HepG2 (cell line): ENCODE data around the gene TIA1. TPM values are rescaled to one million over a fixed set of nuclear protein-coding genes. Genes with fewer than 3 reads are reported as not detected.

ENCODE experiments used
- HNRNPK ChIP-seq: fragments of 200-400 bp; formaldehyde crosslinking; IDR thresholded peaks from 2 replicates; pipeline ENCODE4 v1.6.1; 2018; ENCODE audit warnings: low read length, low read depth, moderate library complexity, mild to moderate bottlenecking; ENCODE audit not compliant: poor library complexity, severe bottlenecking
- KMT2A ChIP-seq: sonication (generic); formaldehyde crosslinking; IDR thresholded peaks from 2 replicates; pipeline ENCODE4 v1.4.0; 2020; ENCODE audit warnings: missing genetic modification reagents
- NAIF1 ChIP-seq: sonication (generic); formaldehyde crosslinking; IDR thresholded peaks from 2 replicates; pipeline ENCODE4 v1.5.0; 2020; ENCODE audit warnings: mild to moderate bottlenecking, missing genetic modification reagents, borderline replicate concordance
- RAD51 ChIP-seq: fragments of 450-650 bp; IDR thresholded peaks from 2 replicates; pipeline ENCODE4 v1.6.1; 2016; ENCODE audit warnings: borderline replicate concordance
- YEATS4 ChIP-seq: sonication (generic); formaldehyde crosslinking; IDR thresholded peaks from 2 replicates; pipeline ENCODE4 v1.4.0; 2020; ENCODE audit warnings: missing genetic modification reagents, borderline replicate concordance
- ZFP36L2 ChIP-seq: sonication (generic); formaldehyde crosslinking; IDR thresholded peaks from 2 replicates; pipeline ENCODE4 v1.4.0; 2020; ENCODE audit warnings: missing genetic modification reagents
- ZKSCAN5 ChIP-seq: sonication (generic); formaldehyde crosslinking; IDR thresholded peaks from 2 replicates; pipeline ENCODE4 v1.5.1; 2020; ENCODE audit warnings: mild to moderate bottlenecking, missing genetic modification reagents
- ZNF232 ChIP-seq: sonication (generic); formaldehyde crosslinking; IDR thresholded peaks from 2 replicates; pipeline ENCODE4 v1.4.0; 2020; ENCODE audit warnings: missing genetic modification reagents, borderline replicate concordance
- ZNF350 ChIP-seq: sonication (generic); formaldehyde crosslinking; IDR thresholded peaks from 2 replicates; pipeline ENCODE4 v1.4.0; 2020; ENCODE audit warnings: mild to moderate bottlenecking, low read depth, missing genetic modification reagents, borderline replicate concordance
- ZNF724P ChIP-seq: sonication (generic); formaldehyde crosslinking; IDR thresholded peaks from 2 replicates; pipeline ENCODE4 v1.8.0; 2022; ENCODE audit warnings: missing genetic modification reagents, borderline replicate concordance
- polyA plus RNA-seq, 8 experiments: library from polyadenylated mRNA; depleted of rRNA in 3 of 8; stranded (reverse) in 7 of 8; unstranded in 1 of 8; fragments of >200 nt; fragmentation: Illumina TruSeq in 4 of 8; extraction: Trizol in 4 of 8; gene quantifications; 2 replicates each; pipeline versions ENCODE4 v1.2.1 to v1.2.3, GENCODE V29; 2011 to 2016; ENCODE audit warnings: low read depth in 4 of 8, missing spikeins in 1 of 8, mixed read lengths in 1 of 8; ENCODE audit not compliant: insufficient read depth in 1 of 8
- total RNA-seq, 5 experiments: library from RNA; depleted of rRNA; stranded (reverse); fragments of >200 nt; fragmentation: Illumina TruSeq; extraction: Trizol; gene quantifications; 2 replicates each; pipeline ENCODE4 v1.2.3, GENCODE V29; 2016; ENCODE audit warnings: low read depth in 1 of 5
- TF ChIP-seq, protein P1 (sequence below): IDR thresholded peaks from 2 replicates; pipeline ENCODE4 v1.6.1; 2018; ENCODE audit warnings: missing genetic modification reagents
- TF ChIP-seq, protein P2 (sequence below), 2 experiments: sonication (generic) in 1 of 2; formaldehyde crosslinking in 1 of 2; IDR thresholded peaks; 2 replicates each; pipeline versions ENCODE4 v1.4.0 to v1.6.1; 2018 to 2020; ENCODE audit warnings: missing genetic modification reagents in 2 of 2, borderline replicate concordance in 1 of 2, low read depth in 1 of 2, mild to moderate bottlenecking in 1 of 2, missing biosample characterization in 1 of 2
- TF ChIP-seq, protein P3 (sequence below), 2 experiments: sonication (generic) in 1 of 2; formaldehyde crosslinking in 1 of 2; IDR thresholded peaks; 2 replicates each; pipeline versions ENCODE4 v1.6.1 to v1.9.0; 2014 to 2022; ENCODE audit warnings: antibody characterized with exemption in 1 of 2, borderline replicate concordance in 1 of 2, inconsistent platforms in 1 of 2, low read depth in 1 of 2, missing genetic modification reagents in 1 of 2
- TF ChIP-seq, protein P4 (sequence below): sonication (generic); formaldehyde crosslinking; IDR thresholded peaks from 2 replicates; pipeline ENCODE4 v1.5.0; 2020; ENCODE audit warnings: mild to moderate bottlenecking, missing genetic modification reagents
- TF ChIP-seq, protein P5 (sequence below): sonication (generic); formaldehyde crosslinking; IDR thresholded peaks from 2 replicates; pipeline ENCODE4 v1.5.0; 2020; ENCODE audit warnings: missing genetic modification reagents

The TIA1 gene
- total and polyA plus RNA-seq, 2 of the 13 experiments (the other 11 are each of a cell fraction or from before 2014, with no cell fraction given) = 209 to 319 TPM

DNA sequence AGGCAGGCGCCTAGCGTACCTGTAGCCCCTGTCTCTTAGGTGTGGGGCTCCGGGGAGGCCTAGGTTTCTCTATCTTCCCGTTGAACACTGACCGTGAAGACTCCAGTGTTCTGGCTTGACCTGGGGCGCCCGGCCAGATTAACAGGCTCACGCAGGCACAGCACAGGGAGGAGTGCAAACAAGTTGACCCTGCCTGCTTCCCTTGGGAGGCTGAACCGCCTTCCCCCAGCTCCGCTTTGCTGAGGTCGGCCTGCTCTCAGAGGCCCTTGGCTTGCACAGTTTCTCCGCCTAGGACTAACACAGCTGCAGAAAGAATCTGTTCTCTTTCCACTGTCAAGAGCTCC is 10.1 kb upstream of the TIA1 start (continued):
- TF ChIP-seq KMT2A (CRISPR knock-in tag) (peak; percentile 56; the same call in 1 of the 2 replicates), HNRNPK (no peak), ZNF724P (CRISPR knock-in tag) (no peak), ZNF350 (CRISPR knock-in tag) (no peak; the same call in 1 of the 2 replicates), ZKSCAN5 (CRISPR knock-in tag) (no peak), RAD51 (no peak), ZFP36L2 (CRISPR knock-in tag) (no peak), YEATS4 (no peak), ZNF232 (CRISPR knock-in tag) (0 out of 2 replicates have a peak, but pooled peaks have one; percentile 1), NAIF1 (CRISPR knock-in tag) (no peak; the same call in 1 of the 2 replicates)
- TF ChIP-seq, protein P1, sequence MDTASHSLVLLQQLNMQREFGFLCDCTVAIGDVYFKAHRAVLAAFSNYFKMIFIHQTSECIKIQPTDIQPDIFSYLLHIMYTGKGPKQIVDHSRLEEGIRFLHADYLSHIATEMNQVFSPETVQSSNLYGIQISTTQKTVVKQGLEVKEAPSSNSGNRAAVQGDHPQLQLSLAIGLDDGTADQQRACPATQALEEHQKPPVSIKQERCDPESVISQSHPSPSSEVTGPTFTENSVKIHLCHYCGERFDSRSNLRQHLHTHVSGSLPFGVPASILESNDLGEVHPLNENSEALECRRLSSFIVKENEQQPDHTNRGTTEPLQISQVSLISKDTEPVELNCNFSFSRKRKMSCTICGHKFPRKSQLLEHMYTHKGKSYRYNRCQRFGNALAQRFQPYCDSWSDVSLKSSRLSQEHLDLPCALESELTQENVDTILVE (CRISPR knock-in tag) = no peak
- TF ChIP-seq, protein P2, sequence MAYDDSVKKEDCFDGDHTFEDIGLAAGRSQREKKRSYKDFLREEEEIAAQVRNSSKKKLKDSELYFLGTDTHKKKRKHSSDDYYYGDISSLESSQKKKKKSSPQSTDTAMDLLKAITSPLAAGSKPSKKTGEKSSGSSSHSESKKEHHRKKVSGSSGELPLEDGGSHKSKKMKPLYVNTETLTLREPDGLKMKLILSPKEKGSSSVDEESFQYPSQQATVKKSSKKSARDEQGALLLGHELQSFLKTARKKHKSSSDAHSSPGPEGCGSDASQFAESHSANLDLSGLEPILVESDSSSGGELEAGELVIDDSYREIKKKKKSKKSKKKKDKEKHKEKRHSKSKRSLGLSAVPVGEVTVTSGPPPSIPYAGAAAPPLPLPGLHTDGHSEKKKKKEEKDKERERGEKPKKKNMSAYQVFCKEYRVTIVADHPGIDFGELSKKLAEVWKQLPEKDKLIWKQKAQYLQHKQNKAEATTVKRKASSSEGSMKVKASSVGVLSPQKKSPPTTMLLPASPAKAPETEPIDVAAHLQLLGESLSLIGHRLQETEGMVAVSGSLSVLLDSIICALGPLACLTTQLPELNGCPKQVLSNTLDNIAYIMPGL (CRISPR knock-in tag; IDR thresholded peaks at IDR 0.05; ENCODE audit: borderline replicate concordance in 1 of 2, low read depth in 1 of 2) = peak in 1 of 2 experiments; percentile 70; a peak in 2 of 4 replicates
- TF ChIP-seq, protein P3, sequence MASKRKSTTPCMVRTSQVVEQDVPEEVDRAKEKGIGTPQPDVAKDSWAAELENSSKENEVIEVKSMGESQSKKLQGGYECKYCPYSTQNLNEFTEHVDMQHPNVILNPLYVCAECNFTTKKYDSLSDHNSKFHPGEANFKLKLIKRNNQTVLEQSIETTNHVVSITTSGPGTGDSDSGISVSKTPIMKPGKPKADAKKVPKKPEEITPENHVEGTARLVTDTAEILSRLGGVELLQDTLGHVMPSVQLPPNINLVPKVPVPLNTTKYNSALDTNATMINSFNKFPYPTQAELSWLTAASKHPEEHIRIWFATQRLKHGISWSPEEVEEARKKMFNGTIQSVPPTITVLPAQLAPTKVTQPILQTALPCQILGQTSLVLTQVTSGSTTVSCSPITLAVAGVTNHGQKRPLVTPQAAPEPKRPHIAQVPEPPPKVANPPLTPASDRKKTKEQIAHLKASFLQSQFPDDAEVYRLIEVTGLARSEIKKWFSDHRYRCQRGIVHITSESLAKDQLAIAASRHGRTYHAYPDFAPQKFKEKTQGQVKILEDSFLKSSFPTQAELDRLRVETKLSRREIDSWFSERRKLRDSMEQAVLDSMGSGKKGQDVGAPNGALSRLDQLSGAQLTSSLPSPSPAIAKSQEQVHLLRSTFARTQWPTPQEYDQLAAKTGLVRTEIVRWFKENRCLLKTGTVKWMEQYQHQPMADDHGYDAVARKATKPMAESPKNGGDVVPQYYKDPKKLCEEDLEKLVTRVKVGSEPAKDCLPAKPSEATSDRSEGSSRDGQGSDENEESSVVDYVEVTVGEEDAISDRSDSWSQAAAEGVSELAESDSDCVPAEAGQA (IDR thresholded peaks at IDR 0.05; ENCODE audit: low read depth) = no peak
- TF ChIP-seq, protein P3 (CRISPR knock-in tag; IDR thresholded peaks at IDR 0.05; ENCODE audit: borderline replicate concordance) = no peak
- TF ChIP-seq, protein P4, sequence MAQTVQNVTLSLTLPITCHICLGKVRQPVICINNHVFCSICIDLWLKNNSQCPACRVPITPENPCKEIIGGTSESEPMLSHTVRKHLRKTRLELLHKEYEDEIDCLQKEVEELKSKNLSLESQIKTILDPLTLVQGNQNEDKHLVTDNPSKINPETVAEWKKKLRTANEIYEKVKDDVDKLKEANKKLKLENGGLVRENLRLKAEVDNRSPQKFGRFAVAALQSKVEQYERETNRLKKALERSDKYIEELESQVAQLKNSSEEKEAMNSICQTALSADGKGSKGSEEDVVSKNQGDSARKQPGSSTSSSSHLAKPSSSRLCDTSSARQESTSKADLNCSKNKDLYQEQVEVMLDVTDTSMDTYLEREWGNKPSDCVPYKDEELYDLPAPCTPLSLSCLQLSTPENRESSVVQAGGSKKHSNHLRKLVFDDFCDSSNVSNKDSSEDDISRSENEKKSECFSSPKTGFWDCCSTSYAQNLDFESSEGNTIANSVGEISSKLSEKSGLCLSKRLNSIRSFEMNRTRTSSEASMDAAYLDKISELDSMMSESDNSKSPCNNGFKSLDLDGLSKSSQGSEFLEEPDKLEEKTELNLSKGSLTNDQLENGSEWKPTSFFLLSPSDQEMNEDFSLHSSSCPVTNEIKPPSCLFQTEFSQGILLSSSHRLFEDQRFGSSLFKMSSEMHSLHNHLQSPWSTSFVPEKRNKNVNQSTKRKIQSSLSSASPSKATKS (CRISPR knock-in tag) = 0 out of 2 replicates have a peak, but pooled peaks have one; percentile 44
- TF ChIP-seq, protein P5, sequence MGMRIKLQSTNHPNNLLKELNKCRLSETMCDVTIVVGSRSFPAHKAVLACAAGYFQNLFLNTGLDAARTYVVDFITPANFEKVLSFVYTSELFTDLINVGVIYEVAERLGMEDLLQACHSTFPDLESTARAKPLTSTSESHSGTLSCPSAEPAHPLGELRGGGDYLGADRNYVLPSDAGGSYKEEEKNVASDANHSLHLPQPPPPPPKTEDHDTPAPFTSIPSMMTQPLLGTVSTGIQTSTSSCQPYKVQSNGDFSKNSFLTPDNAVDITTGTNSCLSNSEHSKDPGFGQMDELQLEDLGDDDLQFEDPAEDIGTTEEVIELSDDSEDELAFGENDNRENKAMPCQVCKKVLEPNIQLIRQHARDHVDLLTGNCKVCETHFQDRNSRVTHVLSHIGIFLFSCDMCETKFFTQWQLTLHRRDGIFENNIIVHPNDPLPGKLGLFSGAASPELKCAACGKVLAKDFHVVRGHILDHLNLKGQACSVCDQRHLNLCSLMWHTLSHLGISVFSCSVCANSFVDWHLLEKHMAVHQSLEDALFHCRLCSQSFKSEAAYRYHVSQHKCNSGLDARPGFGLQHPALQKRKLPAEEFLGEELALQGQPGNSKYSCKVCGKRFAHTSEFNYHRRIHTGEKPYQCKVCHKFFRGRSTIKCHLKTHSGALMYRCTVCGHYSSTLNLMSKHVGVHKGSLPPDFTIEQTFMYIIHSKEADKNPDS (CRISPR knock-in tag) = no peak
